H9 (cell line): ENCODE data around the gene ST8SIA6. TPM values are rescaled to one million over a fixed set of nuclear protein-coding genes. Genes with fewer than 3 reads are reported as not detected.

Experiments
- DNase-seq: peaks from one replicate; pipeline ENCODE4 v3.0.0-alpha.2; 2017
- H2AFZ ChIP-seq: one replicate; pipeline ENCODE4 v1.6.1; 2013; ENCODE audit warnings: mild to moderate bottlenecking, low read length, control low read depth, moderate library complexity
- H2AK5ac ChIP-seq: 2 replicates; pipeline ENCODE4 v1.6.1; 2013; ENCODE audit warnings: low read length, control low read depth, mixed read lengths; ENCODE audit not compliant: insufficient read length
- H2BK120ac ChIP-seq: one replicate; pipeline ENCODE4 v1.6.1; 2013; ENCODE audit warnings: low read depth, mild to moderate bottlenecking, low read length, control low read depth, inconsistent platforms; ENCODE audit not compliant: poor library complexity, severe bottlenecking
- H2BK12ac ChIP-seq: 2 replicates; pipeline ENCODE4 v1.6.1; 2013; ENCODE audit warnings: low read length, control low read depth, mixed read lengths, low read depth; ENCODE audit not compliant: insufficient read length
- H2BK15ac ChIP-seq: 2 replicates; pipeline ENCODE4 v1.6.1; 2013; ENCODE audit warnings: low read depth, low read length, control low read depth
- H2BK20ac ChIP-seq: one replicate; pipeline ENCODE4 v1.6.1; 2013; ENCODE audit warnings: low read depth, mild to moderate bottlenecking, low read length, control low read depth, inconsistent platforms; ENCODE audit not compliant: poor library complexity, severe bottlenecking
- H2BK5ac ChIP-seq: 2 replicates; pipeline ENCODE4 v1.6.1; 2013; ENCODE audit warnings: low read length, control low read depth, mixed read lengths; ENCODE audit not compliant: insufficient read length
- H3K14ac ChIP-seq: 2 replicates; pipeline ENCODE4 v1.6.1; 2013; ENCODE audit warnings: low read length, control low read depth; ENCODE audit not compliant: insufficient read depth
- H3K18ac ChIP-seq: 2 replicates; pipeline ENCODE4 v1.6.1; 2013; ENCODE audit warnings: low read depth, mild to moderate bottlenecking, mixed read lengths, low read length, control low read depth; ENCODE audit not compliant: insufficient read length
- H3K23ac ChIP-seq: 2 replicates; pipeline ENCODE4 v1.6.1; 2013; ENCODE audit warnings: low read length, control low read depth, mixed read lengths, low read depth; ENCODE audit not compliant: insufficient read length
- H3K23me2 ChIP-seq: 2 replicates; pipeline ENCODE4 v1.6.1; 2013; ENCODE audit warnings: low read depth, mild to moderate bottlenecking, mixed read lengths, low read length, control low read depth; ENCODE audit not compliant: insufficient read length, poor library complexity, severe bottlenecking
- H3K27ac ChIP-seq: 2 replicates; pipeline ENCODE4 v1.5.1; 2013; ENCODE audit warnings: low read length, control low read depth, mixed read lengths, low read depth; ENCODE audit not compliant: insufficient read length
- H3K27me3 ChIP-seq: 2 replicates; pipeline ENCODE4 v1.6.1; 2013; ENCODE audit warnings: low read length, control low read depth, inconsistent platforms; ENCODE audit not compliant: insufficient read depth
- H3K4ac ChIP-seq: 2 replicates; pipeline ENCODE4 v1.6.1; 2013; ENCODE audit warnings: low read depth, mild to moderate bottlenecking, control low read depth, inconsistent platforms, low read length, moderate library complexity
- H3K4me1 ChIP-seq: 2 replicates; pipeline ENCODE4 v1.6.1; 2013; ENCODE audit warnings: low read length, control low read depth, inconsistent platforms; ENCODE audit not compliant: insufficient read depth
- H3K4me2 ChIP-seq: 2 replicates; pipeline ENCODE4 v1.6.1; 2013; ENCODE audit warnings: low read length, control low read depth, mixed read lengths; ENCODE audit not compliant: insufficient read length, insufficient read depth
- H3K56ac ChIP-seq: 2 replicates; pipeline ENCODE4 v1.6.1; 2013; ENCODE audit warnings: low read depth, mild to moderate bottlenecking, mixed read lengths, low read length, control low read depth; ENCODE audit not compliant: insufficient read length
- H3K79me1 ChIP-seq: 2 replicates; pipeline ENCODE4 v1.6.1; 2013; ENCODE audit warnings: low read depth, mild to moderate bottlenecking, moderate library complexity, low read length, control low read depth, inconsistent platforms; ENCODE audit not compliant: insufficient read depth, poor library complexity, severe bottlenecking
- H3K79me2 ChIP-seq: 2 replicates; pipeline ENCODE4 v1.6.1; 2013; ENCODE audit warnings: low read length, control low read depth, inconsistent platforms; ENCODE audit not compliant: insufficient read depth
- H3K9ac ChIP-seq: 2 replicates; pipeline ENCODE4 v1.6.1; 2013; ENCODE audit warnings: low read length, control low read depth, mixed read lengths; ENCODE audit not compliant: insufficient read length; ENCODE audit errors: extremely low read depth
- H3K9me3 ChIP-seq: one replicate; pipeline ENCODE4 v1.6.1; 2013; ENCODE audit warnings: low read depth, low read length, inconsistent platforms; ENCODE audit not compliant: control insufficient read depth
- H3T11ph ChIP-seq: one replicate; pipeline ENCODE4 v1.6.1; 2013; ENCODE audit warnings: mild to moderate bottlenecking, low read length, control low read depth, inconsistent platforms
- H4K20me1 ChIP-seq: one replicate; pipeline ENCODE4 v1.6.1; 2013; ENCODE audit not compliant: control insufficient read depth, insufficient read length, insufficient read depth
- H4K5ac ChIP-seq: 2 replicates; pipeline ENCODE4 v1.6.1; 2013; ENCODE audit warnings: low read depth, mild to moderate bottlenecking, mixed read lengths, low read length, control low read depth; ENCODE audit not compliant: insufficient read length
- H4K8ac ChIP-seq: replicated peaks from 2 replicates; pipeline ENCODE4 v1.6.1; 2013; ENCODE audit warnings: low read length, control low read depth, mixed read lengths, low read depth; ENCODE audit not compliant: insufficient read length
- H4K91ac ChIP-seq: 2 replicates; pipeline ENCODE4 v1.6.1; 2013; ENCODE audit warnings: low read depth, mild to moderate bottlenecking, moderate library complexity, mixed read lengths, low read length, control low read depth; ENCODE audit not compliant: insufficient read length
- H3K27ac Mint-ChIP-seq, 3 experiments: 2 replicates in 2 of 3; 3 replicates in 1 of 3; pipeline ENCODE4 v1.8.0; 2020 to 2021; ENCODE audit warnings: mixed read lengths in 3 of 3, mild to moderate bottlenecking in 1 of 3, moderate library complexity in 1 of 3
- H3K27me3 Mint-ChIP-seq: 2 replicates; pipeline ENCODE4 v1.8.0; 2021; ENCODE audit warnings: low read depth, mild to moderate bottlenecking, moderate library complexity, mixed read lengths
- H3K36me3 Mint-ChIP-seq, 3 experiments: 2 replicates in 2 of 3; 3 replicates in 1 of 3; pipeline ENCODE4 v1.8.0; 2020 to 2021; ENCODE audit warnings: low read depth in 3 of 3, mixed read lengths in 3 of 3; ENCODE audit not compliant: insufficient read depth in 1 of 3
- H3K4me1 Mint-ChIP-seq, 2 experiments: 2 replicates each; pipeline ENCODE4 v1.8.0; 2020; ENCODE audit warnings: mixed read lengths in 2 of 2
- H3K4me3 Mint-ChIP-seq, 2 experiments: 2 replicates in 1 of 2; 3 replicates in 1 of 2; pipeline ENCODE4 v1.8.0; 2020 to 2021; ENCODE audit warnings: mild to moderate bottlenecking in 2 of 2, mixed read lengths in 2 of 2, moderate library complexity in 1 of 2
- H3K9me3 Mint-ChIP-seq, 2 experiments: 2 replicates in 1 of 2; 3 replicates in 1 of 2; pipeline ENCODE4 v1.8.0; 2020; ENCODE audit warnings: mild to moderate bottlenecking in 2 of 2, mixed read lengths in 2 of 2, moderate library complexity in 1 of 2
- CTCF ChIP-seq: fragments of 200-600 bp; sonication (generic); conservative IDR thresholded peaks from 3 replicates; pipeline ENCODE4 v1.8.0; 2021; ENCODE audit warnings: antibody characterized with exemption, mild to moderate bottlenecking
- WGBS: extraction: QIAGEN DNeasy Blood & Tissue Kit; methylation state at CpG from one replicate; pipeline ENCODE4 v1.1.7; 2013; ENCODE audit warnings: missing lambda C conversion rate, low lambda C conversion rate, mixed read lengths; ENCODE audit not compliant: insufficient read length; ENCODE audit errors: extremely low coverage; 5-methylcytosine and 5-hydroxymethylcytosine counted together
- total RNA-seq: library from RNA; stranded (reverse); gene quantifications from 2 replicates; pipeline ENCODE4 v1.2.1, GENCODE V29; 2021

The ST8SIA6 gene
- total RNA-seq, 1 experiment from 2014 or later, result 0.37 TPM

GRCh38 chr10:17357781-17358180, 96.6 kb downstream of the ST8SIA6 start:
- H3K27ac ChIP-seq, result no peak overlapping the region
- H3K4ac ChIP-seq, result no peak overlapping the region
- H2BK20ac ChIP-seq, result no peak overlapping the region
- H4K20me1 ChIP-seq, result no peaks in the 10 kb centered on the region
- no peak overlapping the region for H3K4me3 Mint-ChIP-seq
- 0 out of 4 replicates have a peak, but pooled peaks cover 0 to 5% of the 10 kb centered on the region in 2 experiments for H3K4me1 Mint-ChIP-seq
- H4K8ac ChIP-seq, result no peak overlapping the region
- no peaks in the 10 kb centered on the region for H3K9me3 ChIP-seq
- no peak overlapping the region for H2BK15ac ChIP-seq
- H2AK5ac ChIP-seq, result no peak overlapping the region
- no peaks in the 10 kb centered on the region for H3K27me3 Mint-ChIP-seq
- no peak overlapping the region for H2BK12ac ChIP-seq
- H3K56ac ChIP-seq, result no peak overlapping the region
- H3K4me2 ChIP-seq, result no peak overlapping the region
- no peaks in the 10 kb centered on the region for H3K36me3 Mint-ChIP-seq
- no peak for TF ChIP-seq CTCF
- no peak overlapping the region for H3K9ac ChIP-seq
- H3K27me3 ChIP-seq, result no peaks in the 10 kb centered on the region
- WGBS, result no CpG with 5 or more reads among the region's 2 CpGs
- H3K14ac ChIP-seq, result no peak overlapping the region
- H3K23me2 ChIP-seq, result no peaks in the 10 kb centered on the region
- H3K4me1 ChIP-seq, result no peaks in the 10 kb centered on the region
- H3K79me2 ChIP-seq, result no peaks in the 10 kb centered on the region
- H2BK120ac ChIP-seq, result no peak overlapping the region
- H3K27ac Mint-ChIP-seq, result no peak overlapping the region
- no peak overlapping the region for H4K91ac ChIP-seq
- no peak overlapping the region for H4K5ac ChIP-seq
- H3K18ac ChIP-seq, result no peak overlapping the region
- H3K23ac ChIP-seq, result no peak overlapping the region
- DNase-seq, result no peak
- H3K9me3 Mint-ChIP-seq, result no peaks in the 10 kb centered on the region
- no peak overlapping the region for H2BK5ac ChIP-seq
- H3T11ph ChIP-seq, result no peak overlapping the region
- H2AFZ ChIP-seq, result no peak overlapping the region
- H3K79me1 ChIP-seq, result no peaks in the 10 kb centered on the region
